GM12878 (cell line): ENCODE data around the gene XDH.

ENCODE experiments used
- CBX5 ChIP-seq: sonication (generic); IDR thresholded peaks from 2 replicates; pipeline ENCODE4 v1.6.1; 2016; ENCODE audit warnings: low read depth, moderate library complexity, mild to moderate bottlenecking, inconsistent platforms
- CEBPB ChIP-seq, 2 experiments: fragments of 150-350 bp in 1 of 2; IDR thresholded peaks; 2 replicates each; pipeline ENCODE4 v1.6.1; 2012 to 2014; ENCODE audit warnings: low read depth in 2 of 2, low read length in 2 of 2, borderline replicate concordance in 1 of 2, inconsistent platforms in 1 of 2
- EZH2 ChIP-seq: IDR thresholded peaks from 2 replicates; pipeline ENCODE4 v1.6.1; 2012; ENCODE audit warnings: low read depth, mild to moderate bottlenecking, control low read depth, inconsistent platforms, low read length, borderline replicate concordance; ENCODE audit not compliant: control insufficient read depth
- MYC ChIP-seq: IDR thresholded peaks from 2 replicates; pipeline ENCODE4 v1.6.1; 2011; ENCODE audit warnings: mild to moderate bottlenecking, low read length, moderate library complexity, inconsistent platforms; ENCODE audit not compliant: insufficient read depth, insufficient replicate concordance, insufficient read length, severe bottlenecking
- POLR2A ChIP-seq: IDR thresholded peaks from 2 replicates; pipeline ENCODE4 v1.6.1; 2011; ENCODE audit warnings: low read depth, mild to moderate bottlenecking, low read length
- POLR2AphosphoS5 ChIP-seq: IDR thresholded peaks from 2 replicates; pipeline ENCODE4 v1.6.1; 2011; ENCODE audit warnings: mild to moderate bottlenecking, low read length, inconsistent platforms
- RAD21 ChIP-seq: IDR thresholded peaks from 2 replicates; pipeline ENCODE4 v1.6.1; 2011; ENCODE audit warnings: mild to moderate bottlenecking, low read depth, low read length, moderate library complexity; ENCODE audit not compliant: insufficient read depth
- RELA ChIP-seq: fragments of 450-650 bp; IDR thresholded peaks from 2 replicates; pipeline ENCODE4 v1.8.0; 2014; ENCODE audit warnings: borderline replicate concordance; ENCODE audit not compliant: partially characterized antibody
- SUZ12 ChIP-seq: fragments of 200-600 bp; sonication (generic); IDR thresholded peaks from one replicate; pipeline ENCODE4 v1.6.1; 2018; ENCODE audit warnings: antibody characterized with exemption, mild to moderate bottlenecking; ENCODE audit not compliant: unreplicated experiment
- TCF3 ChIP-seq: IDR thresholded peaks from 2 replicates; pipeline ENCODE4 v1.6.1; 2012; ENCODE audit warnings: low read depth, mild to moderate bottlenecking, low read length, borderline replicate concordance; ENCODE audit not compliant: insufficient read depth
- ZBED1 ChIP-seq: IDR thresholded peaks from 2 replicates; pipeline ENCODE4 v1.6.1; 2016; ENCODE audit warnings: borderline replicate concordance
- TF ChIP-seq, protein P1 (sequence below): fragments of 450-650 bp; IDR thresholded peaks from 2 replicates; pipeline ENCODE4 v1.6.1; 2016; ENCODE audit warnings: mild to moderate bottlenecking, moderate library complexity, borderline replicate concordance
- TF ChIP-seq, protein P2 (sequence below): IDR thresholded peaks from 2 replicates; pipeline ENCODE4 v1.6.1; 2011; ENCODE audit warnings: borderline replicate concordance, low read depth, mild to moderate bottlenecking, moderate library complexity, mixed read lengths, low read length; ENCODE audit not compliant: insufficient read depth; ENCODE audit errors: extremely low read length
- TF ChIP-seq, protein P3 (sequence below): IDR thresholded peaks from 2 replicates; pipeline ENCODE4 v1.6.1; 2011; ENCODE audit warnings: low read depth, low read length, improper control_type of control experiment, borderline replicate concordance

DNA sequence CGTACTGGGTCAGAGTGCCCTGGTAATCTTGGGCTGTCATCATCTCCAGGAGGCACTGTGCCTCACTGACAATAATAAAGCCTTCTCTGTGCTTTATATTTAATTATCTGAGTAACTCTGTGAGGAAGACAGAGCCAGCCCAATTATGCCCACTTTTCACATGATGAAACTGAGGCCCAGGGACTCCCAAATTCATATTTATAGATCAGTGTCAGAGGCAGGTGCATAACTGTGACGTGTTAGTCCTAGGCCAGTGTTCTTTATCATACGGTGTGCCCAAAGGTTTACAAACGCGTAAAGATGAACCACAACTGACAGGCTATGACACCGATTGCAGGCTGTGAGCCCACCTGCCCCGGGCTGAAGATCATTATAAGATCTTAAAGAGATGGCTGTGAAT lies 65.4 kb downstream of the XDH start:
- no peak for TF ChIP-seq RAD21
- no peak for TF ChIP-seq CEBPB (IDR thresholded peaks at IDR 0.05; ENCODE audit: borderline replicate concordance in 1 of 2, low read depth in 2 of 2, low read length in 2 of 2)
- no peak for TF ChIP-seq RELA
- no peak for TF ChIP-seq SUZ12
- TF ChIP-seq TCF3, result no peak
- TF ChIP-seq, protein P1, sequence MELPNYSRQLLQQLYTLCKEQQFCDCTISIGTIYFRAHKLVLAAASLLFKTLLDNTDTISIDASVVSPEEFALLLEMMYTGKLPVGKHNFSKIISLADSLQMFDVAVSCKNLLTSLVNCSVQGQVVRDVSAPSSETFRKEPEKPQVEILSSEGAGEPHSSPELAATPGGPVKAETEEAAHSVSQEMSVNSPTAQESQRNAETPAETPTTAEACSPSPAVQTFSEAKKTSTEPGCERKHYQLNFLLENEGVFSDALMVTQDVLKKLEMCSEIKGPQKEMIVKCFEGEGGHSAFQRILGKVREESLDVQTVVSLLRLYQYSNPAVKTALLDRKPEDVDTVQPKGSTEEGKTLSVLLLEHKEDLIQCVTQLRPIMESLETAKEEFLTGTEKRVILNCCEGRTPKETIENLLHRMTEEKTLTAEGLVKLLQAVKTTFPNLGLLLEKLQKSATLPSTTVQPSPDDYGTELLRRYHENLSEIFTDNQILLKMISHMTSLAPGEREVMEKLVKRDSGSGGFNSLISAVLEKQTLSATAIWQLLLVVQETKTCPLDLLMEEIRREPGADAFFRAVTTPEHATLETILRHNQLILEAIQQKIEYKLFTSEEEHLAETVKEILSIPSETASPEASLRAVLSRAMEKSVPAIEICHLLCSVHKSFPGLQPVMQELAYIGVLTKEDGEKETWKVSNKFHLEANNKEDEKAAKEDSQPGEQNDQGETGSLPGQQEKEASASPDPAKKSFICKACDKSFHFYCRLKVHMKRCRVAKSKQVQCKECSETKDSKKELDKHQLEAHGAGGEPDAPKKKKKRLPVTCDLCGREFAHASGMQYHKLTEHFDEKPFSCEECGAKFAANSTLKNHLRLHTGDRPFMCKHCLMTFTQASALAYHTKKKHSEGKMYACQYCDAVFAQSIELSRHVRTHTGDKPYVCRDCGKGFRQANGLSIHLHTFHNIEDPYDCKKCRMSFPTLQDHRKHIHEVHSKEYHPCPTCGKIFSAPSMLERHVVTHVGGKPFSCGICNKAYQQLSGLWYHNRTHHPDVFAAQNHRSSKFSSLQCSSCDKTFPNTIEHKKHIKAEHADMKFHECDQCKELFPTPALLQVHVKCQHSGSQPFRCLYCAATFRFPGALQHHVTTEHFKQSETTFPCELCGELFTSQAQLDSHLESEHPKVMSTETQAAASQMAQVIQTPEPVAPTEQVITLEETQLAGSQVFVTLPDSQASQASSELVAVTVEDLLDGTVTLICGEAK, result no peak
- TF ChIP-seq, protein P2, sequence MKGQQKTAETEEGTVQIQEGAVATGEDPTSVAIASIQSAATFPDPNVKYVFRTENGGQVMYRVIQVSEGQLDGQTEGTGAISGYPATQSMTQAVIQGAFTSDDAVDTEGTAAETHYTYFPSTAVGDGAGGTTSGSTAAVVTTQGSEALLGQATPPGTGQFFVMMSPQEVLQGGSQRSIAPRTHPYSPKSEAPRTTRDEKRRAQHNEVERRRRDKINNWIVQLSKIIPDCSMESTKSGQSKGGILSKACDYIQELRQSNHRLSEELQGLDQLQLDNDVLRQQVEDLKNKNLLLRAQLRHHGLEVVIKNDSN, result no peak
- TF ChIP-seq, protein P3, sequence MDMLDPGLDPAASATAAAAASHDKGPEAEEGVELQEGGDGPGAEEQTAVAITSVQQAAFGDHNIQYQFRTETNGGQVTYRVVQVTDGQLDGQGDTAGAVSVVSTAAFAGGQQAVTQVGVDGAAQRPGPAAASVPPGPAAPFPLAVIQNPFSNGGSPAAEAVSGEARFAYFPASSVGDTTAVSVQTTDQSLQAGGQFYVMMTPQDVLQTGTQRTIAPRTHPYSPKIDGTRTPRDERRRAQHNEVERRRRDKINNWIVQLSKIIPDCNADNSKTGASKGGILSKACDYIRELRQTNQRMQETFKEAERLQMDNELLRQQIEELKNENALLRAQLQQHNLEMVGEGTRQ, result no peak
- no peak for TF ChIP-seq MYC
- no peak for TF ChIP-seq POLR2A
- TF ChIP-seq CBX5, result no peak
- TF ChIP-seq ZBED1, result no peak
- TF ChIP-seq POLR2AphosphoS5, result no peak
- no peak for TF ChIP-seq EZH2
